HepG2 (cell line): ENCODE data around the gene MEGF6. TPM values are rescaled to one million over a fixed set of nuclear protein-coding genes. Genes with fewer than 3 reads are reported as not detected.

Experiments used
- ATAC-seq: fragments of 200-7000 bp; cut with Tn5 transposase; 3 replicates; pipeline ENCODE4 v1.9.1; 2020; ENCODE audit warnings: mild to moderate bottlenecking, moderate library complexity
- BruUV-seq: library from RNA; stranded (reverse); fragments of 400-500 nt; replicated peaks from 2 replicates; lab custom pipeline; 2021; lab: Mats Ljungman, UMichigan
- CTCF ChIA-PET: fragments of 300-600 bp; formaldehyde crosslinking; extraction: SDS; loops from one replicate; lab custom pipeline; 2021; ENCODE audit warnings: low total read pairs, inconsistent platforms, low intra/inter-chr PET ratio; lab: Yijun Ruan, JAX
- POLR2A ChIA-PET: fragments of 350-600 bp; sonication (Branson Sonifier 250); formaldehyde crosslinking; loops from one replicate; lab custom pipeline; 2020; ENCODE audit warnings: antibody characterized with exemption, inconsistent platforms; lab: Yijun Ruan, JAX
- DNase-seq: peaks from one replicate; pipeline ENCODE4 v3.0.0-alpha.2; 2015; ENCODE audit warnings: low spot score
- FAIRE-seq: peaks from 3 replicates; lab custom pipeline; 2011; peaks lifted over from hg19 to GRCh38; lab: Jason Lieb, UNC
- H2AFZ ChIP-seq: one replicate; pipeline ENCODE4 v1.6.1; 2011; ENCODE audit warnings: low read length, inconsistent platforms
- H3K27ac ChIP-seq: fragments of 300-600 bp; 3 replicates; pipeline ENCODE4 v1.8.0; 2011; ENCODE audit warnings: mixed run types, mild to moderate bottlenecking, mixed read lengths, low read length, inconsistent platforms; ENCODE audit not compliant: insufficient read depth; ENCODE audit errors: extremely low read length
- H3K27me3 ChIP-seq, 2 experiments: fragments of 200-600 bp in 1 of 2; 2 replicates in 1 of 2; 3 replicates in 1 of 2; pipeline versions ENCODE4 v1.6.0 to v1.8.0; 2011; ENCODE audit warnings: low read length in 2 of 2, mild to moderate bottlenecking in 2 of 2, moderate library complexity in 2 of 2, inconsistent platforms in 1 of 2; ENCODE audit not compliant: insufficient read depth in 2 of 2, control insufficient read depth in 1 of 2
- H3K36me3 ChIP-seq, 2 experiments: fragments of 200-600 bp in 1 of 2; replicated peaks in 1 of 2; 2 replicates in 1 of 2; 3 replicates in 1 of 2; pipeline versions ENCODE4 v1.5.1 to v1.8.0; 2011; ENCODE audit warnings: low read length in 2 of 2, inconsistent platforms in 1 of 2; ENCODE audit not compliant: insufficient read depth in 2 of 2, control insufficient read depth in 1 of 2
- H3K4me1 ChIP-seq: 2 replicates; pipeline ENCODE4 v1.5.1; 2012; ENCODE audit warnings: low read length, inconsistent platforms; ENCODE audit not compliant: insufficient read depth
- H3K4me2 ChIP-seq: 2 replicates; pipeline ENCODE4 v1.6.0; 2011; ENCODE audit warnings: low read depth, low read length, inconsistent platforms
- H3K4me3 ChIP-seq, 3 experiments: fragments of 200-600 bp in 1 of 3; sonication (generic), shearing (Covaris generic) in 1 of 3; replicated peaks in 1 of 3; 2 replicates each; pipeline ENCODE4 v1.5.1; 2011 to 2016; ENCODE audit warnings: low read length in 3 of 3, inconsistent platforms in 2 of 3, low read depth in 2 of 3, mild to moderate bottlenecking in 2 of 3, control low read depth in 1 of 3, mixed read lengths in 1 of 3; ENCODE audit not compliant: insufficient read depth in 1 of 3
- H3K79me2 ChIP-seq: one replicate; pipeline ENCODE4 v1.6.1; 2011; ENCODE audit warnings: low read length, inconsistent platforms; ENCODE audit not compliant: insufficient read depth
- H3K9ac ChIP-seq: 2 replicates; pipeline ENCODE4 v1.6.0; 2011; ENCODE audit warnings: mild to moderate bottlenecking, low read depth, low read length, inconsistent platforms; ENCODE audit not compliant: insufficient read depth
- H3K9me3 ChIP-seq: 2 replicates; pipeline ENCODE4 v1.5.1; 2012; ENCODE audit warnings: mild to moderate bottlenecking, low read length
- H4K20me1 ChIP-seq: 2 replicates; pipeline ENCODE4 v1.6.0; 2011; ENCODE audit warnings: inconsistent platforms, mild to moderate bottlenecking, low read length, moderate library complexity; ENCODE audit not compliant: insufficient read depth
- ATM ChIP-seq: fragments of 450-650 bp; IDR thresholded peaks from 2 replicates; pipeline ENCODE4 v1.7.1; 2017; ENCODE audit warnings: mild to moderate bottlenecking, borderline replicate concordance
- FOXP1 ChIP-seq, 2 experiments: fragments of 450-650 bp in 1 of 2; IDR thresholded peaks; 2 replicates each; pipeline ENCODE4 v1.6.1; 2017 to 2018; ENCODE audit warnings: antibody characterized with exemption in 1 of 2
- LCORL ChIP-seq, 2 experiments: fragments of 450-650 bp in 1 of 2; sonication (generic) in 1 of 2; formaldehyde crosslinking in 1 of 2; IDR thresholded peaks; 2 replicates each; pipeline versions ENCODE4 v1.5.0 to v1.6.1; 2017 to 2020; ENCODE audit warnings: antibody characterized with exemption in 1 of 2, missing genetic modification reagents in 1 of 2
- ZNF646 ChIP-seq: sonication (generic); formaldehyde crosslinking; IDR thresholded peaks from 2 replicates; pipeline ENCODE4 v1.9.0; 2021; ENCODE audit warnings: mild to moderate bottlenecking, missing genetic modification reagents
- WGBS: methylation state at CpG from one replicate; pipeline ENCODE4 v1.1.6; 2017; ENCODE audit warnings: low lambda C conversion rate; 5-methylcytosine and 5-hydroxymethylcytosine counted together
- in situ Hi-C: cut with HindIII; loops from 2 replicates; pipeline ENCODE4 v1.10.0; 2017; ENCODE audit warnings: low pct_unique_long_range_greater_than_20kb; ENCODE audit not compliant: extremely low pct_ligation_motif_present
- intact Hi-C: fragments of 100-400 bp; cut with micrococcal nuclease; formaldehyde crosslinking; loops from one replicate; pipeline ENCODE4 v1.10.0; 2022; ENCODE audit not compliant: unreplicated experiment
- polyA plus RNA-seq, 8 experiments: library from polyadenylated mRNA; depleted of rRNA in 3 of 8; stranded (reverse) in 7 of 8; unstranded in 1 of 8; fragments of >200 nt; fragmentation: Illumina TruSeq in 4 of 8; extraction: Trizol in 4 of 8; gene quantifications; 2 replicates each; pipeline versions ENCODE4 v1.2.1 to v1.2.3, GENCODE V29; 2011 to 2016; ENCODE audit warnings: low read depth in 4 of 8, missing spikeins in 1 of 8, mixed read lengths in 1 of 8; ENCODE audit not compliant: insufficient read depth in 1 of 8
- total RNA-seq, 5 experiments: library from RNA; depleted of rRNA; stranded (reverse); fragments of >200 nt; fragmentation: Illumina TruSeq; extraction: Trizol; gene quantifications; 2 replicates each; pipeline ENCODE4 v1.2.3, GENCODE V29; 2016; ENCODE audit warnings: low read depth in 1 of 5
- TF ChIP-seq, protein P1 (sequence below): IDR thresholded peaks from 2 replicates; pipeline ENCODE4 v1.6.1; 2016; ENCODE audit warnings: missing compliant biosample characterization, missing genetic modification reagents, borderline replicate concordance

Gene MEGF6
- total and polyA plus RNA-seq, 2 of the 13 experiments (the other 11 are each of a cell fraction or from before 2014, with no cell fraction given), result 1.9 TPM

DNA sequence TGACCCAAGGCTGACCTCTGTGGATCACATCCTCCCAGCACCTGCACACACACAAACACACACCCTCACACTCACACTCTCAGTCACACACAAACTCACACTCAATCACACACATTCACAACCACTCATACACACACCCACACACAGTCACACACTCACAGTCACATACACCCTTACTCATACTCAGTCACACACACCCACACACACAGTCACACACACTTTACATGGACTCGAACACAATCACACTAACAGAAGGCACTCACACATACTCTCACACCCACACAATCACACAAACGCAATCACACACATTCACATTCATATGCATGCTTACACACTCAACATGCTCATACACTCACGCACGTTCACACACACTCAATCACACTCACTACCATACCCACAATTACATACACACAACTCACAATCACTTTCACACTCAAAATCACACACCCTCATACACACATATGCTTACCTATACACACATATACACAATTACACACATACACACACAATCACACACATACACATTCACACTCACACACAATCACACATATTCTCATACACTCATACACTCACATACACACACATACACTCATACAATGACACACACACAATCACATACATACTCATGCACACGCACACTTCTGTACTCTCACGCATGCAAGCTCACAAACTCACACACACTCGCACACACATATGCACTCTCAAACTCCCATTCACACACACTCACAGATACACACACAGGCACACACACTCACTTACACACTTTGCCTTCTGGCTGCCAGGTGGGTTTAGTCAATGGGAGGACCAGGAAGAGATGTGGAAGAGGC lies 6.1 kb downstream of the MEGF6 start:
- no peak for ATAC-seq
- Histone ChIP-seq H3K36me3 (no peaks in the 10 kb centered on the region), H3K27me3 (peaks cover 14 to 97% of the 10 kb centered on the region in 2 experiments)
- FAIRE-seq, result no peak
- TF ChIP-seq ZNF646 (CRISPR knock-in tag) (peak; percentile 48; the same call in 1 of the 2 replicates), ATM (peak; percentile 7; the same call in 1 of the 2 replicates), FOXP1 (IDR thresholded peaks at IDR 0.05) (0 out of 2 replicates have a peak, but pooled peaks have one; percentile 15), FOXP1 (CRISPR knock-in tag; IDR thresholded peaks at IDR 0.05) (no peak), LCORL (IDR thresholded peaks at IDR 0.05) (peak; percentile 23; the same call in 1 of the 2 replicates), LCORL (CRISPR knock-in tag; IDR thresholded peaks at IDR 0.05) (no peak)
- TF ChIP-seq, protein P1, sequence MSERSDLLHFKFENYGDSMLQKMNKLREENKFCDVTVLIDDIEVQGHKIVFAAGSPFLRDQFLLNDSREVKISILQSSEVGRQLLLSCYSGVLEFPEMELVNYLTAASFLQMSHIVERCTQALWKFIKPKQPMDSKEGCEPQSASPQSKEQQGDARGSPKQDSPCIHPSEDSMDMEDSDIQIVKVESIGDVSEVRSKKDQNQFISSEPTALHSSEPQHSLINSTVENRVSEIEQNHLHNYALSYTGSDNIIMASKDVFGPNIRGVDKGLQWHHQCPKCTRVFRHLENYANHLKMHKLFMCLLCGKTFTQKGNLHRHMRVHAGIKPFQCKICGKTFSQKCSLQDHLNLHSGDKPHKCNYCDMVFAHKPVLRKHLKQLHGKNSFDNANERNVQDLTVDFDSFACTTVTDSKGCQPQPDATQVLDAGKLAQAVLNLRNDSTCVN (CRISPR knock-in tag), result no peak
- TF ChIP-seq, all 625 proteins: peak for 4
- WGBS, result 45% methylated on average over 7 of the region's 7 CpGs
- Histone ChIP-seq H3K4me1 (peaks cover 11% of the 10 kb centered on the region; the same call in 1 of the 2 replicates), H3K27ac (no peak overlapping the region), H3K79me2 (no peaks in the 10 kb centered on the region), H3K4me3 (no peak overlapping the region), H3K4me2 (no peak overlapping the region), H4K20me1 (0 out of 2 replicates have a peak, but pooled peaks cover 6% of the 10 kb centered on the region), H3K9me3 (no peaks in the 10 kb centered on the region), H2AFZ (no peak overlapping the region), H3K9ac (no peak overlapping the region)
- intact Hi-C loops, result no loop called here
- ChIA-PET CTCF (no interaction called here), POLR2A (no interaction called here)
- no TSS peak for BruUV-seq
- in situ Hi-C loops, result no loop called here
- DNase-seq, result no peak
